ENCODE measurements around the gene DCPS.

DNA sequence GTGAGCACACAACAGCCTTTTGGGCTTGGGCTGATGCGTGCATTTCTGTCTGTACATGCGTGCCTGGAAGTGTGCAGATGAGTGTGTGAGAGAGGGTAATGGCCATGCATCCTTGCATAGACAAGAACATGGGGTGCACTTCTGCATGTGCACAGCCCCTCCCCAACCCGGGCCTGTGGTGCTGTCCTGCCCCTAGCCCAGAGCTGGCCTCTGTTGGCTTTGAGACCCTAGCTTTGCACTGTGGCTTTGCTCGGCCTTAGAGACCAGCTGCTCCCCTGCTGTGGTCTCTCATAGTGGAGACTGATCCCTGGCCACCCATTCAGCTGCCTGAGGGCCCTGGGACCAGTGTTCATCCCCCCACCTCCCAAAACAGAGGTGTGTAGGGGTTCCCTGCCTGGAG is 77.0 kb downstream of the DCPS start:
- TF ChIP-seq, protein P1, sequence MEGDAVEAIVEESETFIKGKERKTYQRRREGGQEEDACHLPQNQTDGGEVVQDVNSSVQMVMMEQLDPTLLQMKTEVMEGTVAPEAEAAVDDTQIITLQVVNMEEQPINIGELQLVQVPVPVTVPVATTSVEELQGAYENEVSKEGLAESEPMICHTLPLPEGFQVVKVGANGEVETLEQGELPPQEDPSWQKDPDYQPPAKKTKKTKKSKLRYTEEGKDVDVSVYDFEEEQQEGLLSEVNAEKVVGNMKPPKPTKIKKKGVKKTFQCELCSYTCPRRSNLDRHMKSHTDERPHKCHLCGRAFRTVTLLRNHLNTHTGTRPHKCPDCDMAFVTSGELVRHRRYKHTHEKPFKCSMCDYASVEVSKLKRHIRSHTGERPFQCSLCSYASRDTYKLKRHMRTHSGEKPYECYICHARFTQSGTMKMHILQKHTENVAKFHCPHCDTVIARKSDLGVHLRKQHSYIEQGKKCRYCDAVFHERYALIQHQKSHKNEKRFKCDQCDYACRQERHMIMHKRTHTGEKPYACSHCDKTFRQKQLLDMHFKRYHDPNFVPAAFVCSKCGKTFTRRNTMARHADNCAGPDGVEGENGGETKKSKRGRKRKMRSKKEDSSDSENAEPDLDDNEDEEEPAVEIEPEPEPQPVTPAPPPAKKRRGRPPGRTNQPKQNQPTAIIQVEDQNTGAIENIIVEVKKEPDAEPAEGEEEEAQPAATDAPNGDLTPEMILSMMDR (IDR thresholded peaks at IDR 0.05; ENCODE audit: insufficient read depth, low read depth, low read length) = no peak
- TF ChIP-seq EZH2 (IDR thresholded peaks at IDR 0.05; ENCODE audit: insufficient read depth, low read length) = no peak

Data from astrocyte (in vitro differentiated cells and primary cell).